Measurements from ENCODE around the gene POGLUT3.

POGLUT3 gene

GRCh38 chr11:108536783-108537182 lies 38.6 kb upstream of the POGLUT3 start:
- DNase-seq (ENCODE audit: low read depth): no peak
- no peak for TF ChIP-seq CTCF (IDR thresholded peaks at IDR 0.05; ENCODE audit: low read depth, low read length, missing control alignments)
- H3K4me3 ChIP-seq (ENCODE audit: low read depth, low read length): no peak overlapping the region

GRCh38 chr11:108535384-108535955 lies 37.3 kb upstream of the POGLUT3 start:
- no peak for TF ChIP-seq CTCF (IDR thresholded peaks at IDR 0.05; ENCODE audit: low read depth, low read length, missing control alignments)
- no peak for DNase-seq (ENCODE audit: low read depth)
- H3K4me3 ChIP-seq (ENCODE audit: low read depth, low read length): no peak overlapping the region

GRCh38 chr11:108534274-108534882 lies 36.2 kb upstream of the POGLUT3 start:
- DNase-seq (ENCODE audit: low read depth): no peak
- no peak for TF ChIP-seq CTCF (IDR thresholded peaks at IDR 0.05; ENCODE audit: low read depth, low read length, missing control alignments)

GRCh38 chr11:108530426-108530825 lies 32.2 kb upstream of the POGLUT3 start:
- DNase-seq (ENCODE audit: low read depth): no peak
- TF ChIP-seq CTCF (IDR thresholded peaks at IDR 0.05; ENCODE audit: low read depth, low read length, missing control alignments): no peak
- H3K4me3 ChIP-seq (ENCODE audit: low read depth, low read length): no peak overlapping the region

More at GRCh38 chr11:108534274-108534882, 36.2 kb upstream of the POGLUT3 start:
- H3K4me3 ChIP-seq (ENCODE audit: low read depth, low read length): no peak overlapping the region

DNA sequence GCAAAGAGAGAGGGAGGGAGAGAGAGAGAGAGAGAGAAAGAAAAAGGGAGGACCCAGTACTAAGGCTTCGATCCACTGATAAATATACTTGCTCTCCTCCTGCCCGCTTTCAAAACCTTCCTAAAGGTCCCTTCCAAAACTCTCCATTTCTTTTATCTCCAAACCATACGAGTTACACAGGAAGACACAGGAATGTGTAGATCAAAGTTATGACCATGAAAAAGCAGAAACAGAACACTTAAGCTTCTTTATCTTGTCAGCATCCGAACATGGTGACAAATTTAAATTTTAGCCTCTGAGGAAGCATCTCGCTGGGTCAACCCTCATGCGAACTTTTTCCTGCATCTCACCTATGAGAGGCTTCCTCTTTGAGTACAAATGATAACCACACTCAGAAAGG lies 29.2 kb upstream of the POGLUT3 start:
- no peak overlapping the region for H3K4me3 ChIP-seq (ENCODE audit: low read depth, low read length)
- TF ChIP-seq CTCF (IDR thresholded peaks at IDR 0.05; ENCODE audit: low read depth, low read length, missing control alignments): no peak
- DNase-seq (ENCODE audit: low read depth): no peak

- no peak for TF ChIP-seq CTCF (IDR thresholded peaks at IDR 0.05; ENCODE audit: low read depth, low read length, missing control alignments)
- no peak for DNase-seq (ENCODE audit: low read depth)
- no peak overlapping the region for H3K4me3 ChIP-seq (ENCODE audit: low read depth, low read length)
Measured at GRCh38 chr11:108525161-108525560, 27.0 kb upstream of the POGLUT3 start.

- DNase-seq (ENCODE audit: low read depth): no peak
- no peak for TF ChIP-seq CTCF (IDR thresholded peaks at IDR 0.05; ENCODE audit: low read depth, low read length, missing control alignments)
- H3K4me3 ChIP-seq (ENCODE audit: low read depth, low read length): no peak overlapping the region
Measured at GRCh38 chr11:108524422-108524821, 26.2 kb upstream of the POGLUT3 start.

Data from GM12864 (cell line).